Measurements from ENCODE around the gene SH3GLB1.

The SH3GLB1 gene

GRCh38 chr1:86739648-86740509 lies 35.5 kb downstream of the SH3GLB1 start:
- no peak for DNase-seq

DNA sequence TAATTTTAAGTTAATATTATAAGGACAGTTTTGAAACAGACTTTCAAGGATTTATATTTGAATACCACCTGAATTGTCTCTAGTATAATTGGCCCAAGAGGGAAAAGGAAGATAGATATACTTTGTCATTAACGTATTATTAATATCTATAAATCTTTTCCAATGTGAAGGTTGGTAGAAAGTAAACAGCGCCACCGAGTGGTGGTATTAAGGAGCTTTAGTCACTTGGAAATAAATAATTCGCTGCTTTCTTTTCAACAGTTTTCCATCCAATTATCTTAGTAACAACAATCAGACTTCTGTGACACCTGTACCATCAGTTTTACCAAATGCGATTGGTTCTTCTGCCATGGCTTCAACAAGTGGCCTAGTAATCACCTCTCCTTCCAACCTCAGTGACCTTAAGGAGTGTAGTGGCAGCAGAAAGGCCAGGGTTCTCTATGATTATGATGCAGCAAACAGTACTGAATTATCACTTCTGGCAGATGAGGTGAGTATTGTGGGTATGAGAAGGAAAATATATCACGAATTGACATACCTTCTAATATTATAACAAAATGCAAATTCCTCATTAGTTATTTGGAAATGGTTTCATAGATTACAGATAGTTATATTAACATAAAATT lies 37.7 kb downstream of the SH3GLB1 start:
- no peak for DNase-seq

- no peak for DNase-seq
Observed at GRCh38 chr1:86747304-86747703, 42.9 kb downstream of the SH3GLB1 start.

DNA sequence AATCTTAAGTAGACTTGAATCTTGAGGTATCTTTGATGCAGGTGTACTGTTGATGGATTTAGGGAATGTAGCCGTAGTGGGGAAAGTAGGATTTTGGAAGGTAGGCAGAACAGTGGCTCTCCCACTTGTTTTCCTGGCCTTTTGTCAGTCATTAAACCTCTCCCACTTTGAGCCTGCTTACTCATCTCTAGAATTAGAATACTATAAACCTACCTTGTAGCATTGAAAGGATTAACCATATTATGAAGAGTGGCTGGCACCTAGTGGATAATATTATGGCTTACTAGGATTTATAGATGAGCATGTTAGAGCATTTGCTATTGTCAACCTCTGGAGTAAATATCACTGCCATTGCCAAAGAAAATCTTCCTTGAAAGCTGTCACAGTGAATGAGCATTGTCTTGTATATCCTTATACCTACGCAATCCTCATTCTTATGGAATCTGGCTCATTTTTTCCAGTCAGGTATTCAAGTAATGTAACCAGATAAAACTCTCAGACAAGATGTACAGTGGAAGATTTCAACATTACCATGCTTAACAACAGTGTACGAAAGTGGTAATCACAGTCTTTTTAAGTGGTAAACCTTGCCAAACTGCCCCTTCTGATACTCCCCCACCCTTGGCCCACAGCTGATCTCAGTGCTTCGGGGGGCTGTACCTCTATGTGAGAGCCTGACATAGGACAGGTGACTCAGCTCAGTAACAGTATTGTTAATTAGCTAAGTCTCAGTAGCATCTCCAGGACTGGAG lies 44.4 kb downstream of the SH3GLB1 start:
- no peak for DNase-seq

DNA sequence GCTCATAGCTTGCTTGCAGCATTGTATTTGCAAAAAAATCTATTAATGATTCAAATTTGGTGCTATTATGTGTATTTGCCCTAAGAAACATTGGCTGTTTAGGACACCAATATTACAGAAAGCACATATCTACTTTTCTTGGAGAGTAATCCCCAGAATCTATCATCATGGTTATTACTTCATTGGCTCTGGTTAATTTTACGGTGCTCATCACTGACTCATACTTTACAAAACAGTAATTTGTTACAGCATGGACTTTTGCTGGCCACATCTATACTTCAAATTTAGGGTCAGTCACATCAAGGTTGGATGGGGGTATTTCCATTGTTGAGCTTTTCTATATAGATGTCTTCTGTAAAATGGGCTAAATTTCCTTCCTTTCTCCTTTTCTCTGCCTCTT lies 45.7 kb downstream of the SH3GLB1 start:
- DNase-seq: no peak

- DNase-seq: no peak
Observed at GRCh38 chr1:86750530-86750929, 46.2 kb downstream of the SH3GLB1 start.

GRCh38 chr1:86751923-86752322 lies 47.5 kb downstream of the SH3GLB1 start:
- no peak for DNase-seq

DNA sequence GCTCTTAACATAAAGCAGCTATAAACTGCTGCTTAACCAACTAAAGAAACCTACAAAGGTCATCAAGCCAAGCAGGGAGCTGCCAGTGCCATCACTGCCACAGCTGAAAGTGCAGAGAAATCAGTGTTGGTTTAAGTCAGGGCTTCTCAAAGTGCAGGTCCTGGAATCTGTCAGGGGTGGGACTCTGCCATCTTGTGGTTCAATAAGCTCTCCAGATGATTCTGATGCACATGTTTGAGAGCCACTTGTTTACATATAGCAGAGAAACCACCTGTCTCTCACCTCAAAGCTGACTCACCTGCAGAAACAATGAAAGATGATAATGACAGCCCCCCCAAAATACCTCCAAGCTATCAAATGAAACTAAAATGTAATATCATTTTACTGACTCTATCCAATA lies 49.3 kb downstream of the SH3GLB1 start:
- DNase-seq: no peak

- no peak for DNase-seq
Observed at GRCh38 chr1:86754265-86754974, 50.0 kb downstream of the SH3GLB1 start.

DNA sequence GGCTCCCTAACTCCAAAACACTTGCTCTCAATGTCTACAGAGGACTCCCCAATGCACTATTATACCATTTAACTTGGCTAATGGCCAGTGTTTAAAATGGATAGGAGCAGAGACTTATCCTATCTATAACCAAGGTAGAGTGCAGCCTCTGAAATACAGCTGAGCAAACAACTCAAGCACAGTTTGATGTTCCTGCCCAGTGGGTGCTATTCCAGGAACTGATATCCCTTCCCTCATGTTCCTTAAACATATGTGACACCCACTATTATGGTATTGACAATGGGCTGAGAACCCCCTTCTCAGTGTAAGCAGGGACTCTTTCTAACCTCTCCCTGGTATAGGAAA lies 51.7 kb downstream of the SH3GLB1 start:
- DNase-seq: peak; percentile 89

GRCh38 chr1:86757272-86757984 lies 53.1 kb downstream of the SH3GLB1 start:
- no peak for DNase-seq

DNA sequence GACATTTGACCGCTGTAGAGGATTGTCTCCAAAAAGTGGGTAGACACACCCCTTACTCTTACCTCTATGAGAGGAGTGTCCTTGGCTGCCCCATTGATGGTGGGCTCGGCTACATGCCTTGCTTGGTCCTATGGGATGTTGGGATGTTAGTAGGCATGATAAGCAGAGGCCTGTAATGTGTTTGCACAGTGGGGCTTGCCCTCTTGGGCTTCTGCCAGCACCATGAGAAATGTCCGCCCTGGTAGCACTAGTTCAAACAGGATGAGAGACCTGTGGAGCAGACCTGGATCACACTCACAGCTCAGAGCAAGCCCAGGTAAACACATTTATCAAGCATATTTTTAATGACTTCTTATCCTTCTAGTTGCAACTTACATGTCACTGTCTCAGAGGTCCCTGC lies 54.2 kb downstream of the SH3GLB1 start:
- DNase-seq: no peak

DNA sequence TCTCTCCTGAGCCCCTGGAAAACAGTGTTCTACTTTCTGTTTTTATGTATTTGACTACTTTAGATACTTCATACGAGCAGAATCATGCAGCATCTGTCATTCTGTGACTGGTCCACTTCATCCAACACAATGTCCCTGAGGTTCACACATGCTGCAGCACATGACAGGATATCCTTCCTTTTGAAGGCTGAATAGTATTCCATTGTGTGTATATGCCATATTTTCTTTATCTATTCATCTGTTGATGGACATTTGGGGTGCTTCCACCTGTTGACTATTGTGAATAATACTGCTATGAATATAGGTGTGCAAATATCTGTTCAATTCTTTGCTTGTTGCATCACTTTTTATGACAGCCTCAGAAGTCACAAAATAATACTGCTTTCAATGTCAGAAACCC lies 55.8 kb downstream of the SH3GLB1 start:
- DNase-seq: no peak

DNA sequence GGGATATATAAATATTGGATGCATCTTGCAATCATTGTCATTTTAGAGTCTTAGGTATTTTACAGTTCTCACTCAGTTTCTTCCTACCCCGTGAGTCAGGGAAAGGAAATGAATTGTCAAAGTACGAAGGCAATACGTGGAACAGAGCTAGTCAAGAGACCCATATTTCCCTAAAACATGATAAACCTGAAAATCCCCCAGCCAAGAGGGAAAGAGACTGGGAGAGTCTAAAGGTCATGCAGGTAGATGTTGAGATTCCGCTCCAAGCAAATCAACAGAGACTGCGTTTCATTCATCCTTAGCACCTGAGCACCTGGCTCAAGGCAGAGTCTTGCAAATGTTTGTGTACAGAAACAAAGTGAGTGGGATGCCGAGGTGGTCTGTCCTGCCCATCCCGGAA lies 58.0 kb downstream of the SH3GLB1 start:
- no peak for DNase-seq

- DNase-seq: no peak
Observed at GRCh38 chr1:86764523-86764922, 60.1 kb downstream of the SH3GLB1 start.

DNA sequence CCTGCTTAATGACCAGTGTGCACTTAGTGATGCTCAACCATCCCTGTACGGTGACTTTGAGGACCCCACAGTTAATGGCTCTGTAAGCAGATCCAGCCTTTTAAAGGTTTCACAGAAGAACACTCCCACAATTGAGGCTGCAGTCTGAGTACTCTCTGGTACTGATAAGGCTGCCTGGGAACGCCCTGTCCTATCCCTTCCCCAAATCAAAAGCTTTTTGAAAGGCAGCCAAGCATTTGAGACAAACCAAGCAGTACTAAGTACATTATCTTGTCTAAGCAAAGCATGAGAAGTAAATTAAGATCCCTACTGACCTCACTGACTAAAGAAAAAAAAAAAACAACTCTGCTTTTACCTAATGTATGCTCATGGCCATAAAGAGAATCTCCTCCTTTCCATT lies 60.7 kb downstream of the SH3GLB1 start:
- DNase-seq: no peak

GRCh38 chr1:86765674-86766073 lies 61.3 kb downstream of the SH3GLB1 start:
- DNase-seq: no peak

GRCh38 chr1:86768554-86768953 lies 64.2 kb downstream of the SH3GLB1 start:
- DNase-seq: no peak

DNA sequence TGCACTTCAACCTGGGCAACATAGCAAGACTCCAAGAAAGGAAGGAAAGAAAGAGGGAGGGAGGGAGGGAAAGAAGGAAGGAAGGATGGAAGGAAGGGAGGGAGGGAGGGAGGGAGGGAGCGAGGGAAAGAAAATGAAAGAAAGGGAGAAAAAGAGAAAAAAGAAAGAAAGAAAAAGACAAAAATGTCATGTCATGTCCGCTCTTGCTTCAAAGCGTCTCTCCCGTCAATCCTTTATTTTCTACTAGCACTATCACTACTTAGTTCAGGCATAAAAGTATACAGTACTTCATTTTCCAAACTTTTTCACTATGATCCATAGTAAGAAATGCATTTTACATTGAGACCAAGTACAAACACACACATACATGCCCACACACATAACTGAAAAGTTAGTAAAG lies 64.7 kb downstream of the SH3GLB1 start:
- DNase-seq: no peak

GRCh38 chr1:86773341-86774288 lies 69.2 kb downstream of the SH3GLB1 start:
- DNase-seq: no peak
